ENCODE results near the gene BCL2.

DNA sequence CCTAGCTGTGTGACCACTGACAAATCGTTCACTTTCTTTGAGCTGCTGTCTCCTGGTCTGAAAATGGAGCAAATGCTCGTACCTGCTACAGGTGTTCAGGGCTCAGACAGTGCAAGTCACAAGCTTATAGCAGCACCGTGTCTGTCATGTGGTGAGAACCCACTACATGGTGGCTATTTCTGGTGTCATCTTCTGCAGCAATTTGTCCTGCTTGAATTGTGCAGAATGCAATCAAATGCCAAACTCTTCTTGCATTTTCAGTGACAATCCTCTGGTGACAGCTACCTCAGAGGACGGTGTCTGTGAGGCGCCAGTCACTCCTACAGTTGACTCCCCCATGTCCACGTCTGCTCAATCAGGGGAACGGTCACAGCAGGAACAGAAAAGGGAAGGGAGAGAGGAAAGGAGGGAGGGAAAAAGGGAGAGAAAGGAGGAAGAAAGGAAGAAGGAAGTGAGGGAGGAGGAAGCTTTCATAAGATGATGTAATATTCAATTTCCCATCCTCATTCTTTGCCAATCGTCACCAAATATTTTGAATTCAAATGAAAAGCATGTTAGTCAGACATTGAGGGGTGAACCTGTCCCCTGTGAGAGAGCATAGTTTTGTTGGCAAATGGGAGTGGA, 122.2 kb downstream of the BCL2 start:
- TF ChIP-seq EZH2 (IDR thresholded peaks at IDR 0.05; ENCODE audit: borderline replicate concordance, low read length) = no peak
- TF ChIP-seq, protein P1, sequence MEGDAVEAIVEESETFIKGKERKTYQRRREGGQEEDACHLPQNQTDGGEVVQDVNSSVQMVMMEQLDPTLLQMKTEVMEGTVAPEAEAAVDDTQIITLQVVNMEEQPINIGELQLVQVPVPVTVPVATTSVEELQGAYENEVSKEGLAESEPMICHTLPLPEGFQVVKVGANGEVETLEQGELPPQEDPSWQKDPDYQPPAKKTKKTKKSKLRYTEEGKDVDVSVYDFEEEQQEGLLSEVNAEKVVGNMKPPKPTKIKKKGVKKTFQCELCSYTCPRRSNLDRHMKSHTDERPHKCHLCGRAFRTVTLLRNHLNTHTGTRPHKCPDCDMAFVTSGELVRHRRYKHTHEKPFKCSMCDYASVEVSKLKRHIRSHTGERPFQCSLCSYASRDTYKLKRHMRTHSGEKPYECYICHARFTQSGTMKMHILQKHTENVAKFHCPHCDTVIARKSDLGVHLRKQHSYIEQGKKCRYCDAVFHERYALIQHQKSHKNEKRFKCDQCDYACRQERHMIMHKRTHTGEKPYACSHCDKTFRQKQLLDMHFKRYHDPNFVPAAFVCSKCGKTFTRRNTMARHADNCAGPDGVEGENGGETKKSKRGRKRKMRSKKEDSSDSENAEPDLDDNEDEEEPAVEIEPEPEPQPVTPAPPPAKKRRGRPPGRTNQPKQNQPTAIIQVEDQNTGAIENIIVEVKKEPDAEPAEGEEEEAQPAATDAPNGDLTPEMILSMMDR (conservative IDR thresholded peaks at IDR 0.05 in 1 of 2, IDR thresholded peaks at IDR 0.05 in 1 of 2; ENCODE audit: extremely low read depth in 1 of 2, insufficient read depth in 1 of 2, low read depth in 1 of 2, low read length in 2 of 2) = no peak

All from mammary epithelial cell (primary cell).